Right atrium auricular region (tissue), 2 donors: ENCODE measurements around the gene CSF2RB. TPM values are rescaled to one million over a fixed set of nuclear protein-coding genes. Genes with fewer than 3 reads are reported as not detected.

Experiments
- DNase-seq: peaks from one replicate; pipeline ENCODE4 v3.0.0-alpha.2; 2019; ENCODE audit warnings: low spot score
- H3K27ac ChIP-seq, 2 donors: fragments of 200-600 bp; sonication (generic); 1 replicate in 1 of 2; 2 replicates in 1 of 2; pipeline ENCODE4 v1.5.1; 2016 to 2019
- H3K27me3 ChIP-seq, 2 donors: fragments of 200-600 bp; sonication (generic); one replicate each; pipeline versions ENCODE4 v1.5.1 to v1.6.0; 2017 to 2019
- H3K36me3 ChIP-seq: fragments of 200-600 bp; sonication (generic); one replicate; pipeline ENCODE4 v1.5.1; 2016
- H3K4me1 ChIP-seq, 2 donors: fragments of 200-600 bp; sonication (generic); one replicate each; pipeline versions ENCODE4 v1.5.1 to v1.6.0; 2017 to 2019
- H3K4me3 ChIP-seq, 2 donors: fragments of 200-600 bp; sonication (generic); 1 replicate in 1 of 2; 2 replicates in 1 of 2; pipeline ENCODE4 v1.5.1; 2017 to 2019; ENCODE audit warnings: mild to moderate bottlenecking in 1 of 2, moderate library complexity in 1 of 2
- H3K9me3 ChIP-seq, 2 donors: fragments of 200-600 bp; sonication (generic); one replicate each; pipeline ENCODE4 v1.5.1; 2019
- CTCF ChIP-seq, 2 donors: fragments of 200-600 bp; sonication (generic); IDR thresholded peaks; one replicate each; pipeline ENCODE4 v1.5.1; 2019; ENCODE audit warnings: antibody characterized with exemption in 2 of 2
- total RNA-seq, 2 donors: library from RNA; depleted of rRNA; stranded (reverse); fragments of >200 nt; gene quantifications; one replicate each; pipeline ENCODE4 v1.1.0, GENCODE V29; 2016

Gene CSF2RB
- total RNA-seq, 2 donors from 2014 or later: 1.8 to 4.2 TPM

GRCh38 chr22:36873614-36874308, 39.7 kb upstream of the CSF2RB start:
- peak overlapping the region in 1 of 2 donors; percentile 4 for H3K27ac ChIP-seq

GRCh38 chr22:36874309-36874696, 39.1 kb upstream of the CSF2RB start:
- Histone ChIP-seq H3K9me3 (no peaks in the 10 kb centered on the region), H3K27me3 (no peaks in the 10 kb centered on the region), H3K27ac (peak overlapping the region in 1 of 2 donors; percentile 4), H3K4me1 (peaks cover 0 to 10% of the 10 kb centered on the region in 2 donors), H3K36me3 (no peaks in the 10 kb centered on the region), H3K4me3 (no peak overlapping the region)
- TF ChIP-seq CTCF (IDR thresholded peaks at IDR 0.05): no peak
- no peak for DNase-seq

More at GRCh38 chr22:36873614-36874308, 39.7 kb upstream of the CSF2RB start:
- Histone ChIP-seq H3K4me1 (peaks cover 0 to 10% of the 10 kb centered on the region in 2 donors), H3K4me3 (no peak overlapping the region), H3K27me3 (no peaks in the 10 kb centered on the region), H3K36me3 (no peaks in the 10 kb centered on the region), H3K9me3 (no peaks in the 10 kb centered on the region)
- TF ChIP-seq CTCF (IDR thresholded peaks at IDR 0.05): peak in 1 of 2 donors; percentile 66
- no peak for DNase-seq

GRCh38 chr22:36874736-36875135, 38.7 kb upstream of the CSF2RB start:
- no peak for TF ChIP-seq CTCF (IDR thresholded peaks at IDR 0.05)
- Histone ChIP-seq H3K9me3 (no peaks in the 10 kb centered on the region), H3K4me1 (peaks cover 0 to 10% of the 10 kb centered on the region in 2 donors), H3K27me3 (no peaks in the 10 kb centered on the region), H3K36me3 (no peaks in the 10 kb centered on the region), H3K27ac (no peak overlapping the region), H3K4me3 (no peak overlapping the region)
- no peak for DNase-seq

- no peaks in the 10 kb centered on the region for H3K36me3 ChIP-seq
- H3K4me1 ChIP-seq: peaks cover 0 to 10% of the 10 kb centered on the region in 2 donors
- TF ChIP-seq CTCF (IDR thresholded peaks at IDR 0.05): no peak
- no peak for DNase-seq
- H3K9me3 ChIP-seq: peaks cover 0 to 4% of the 10 kb centered on the region in 2 donors
- H3K4me3 ChIP-seq: no peak overlapping the region
- no peaks in the 10 kb centered on the region for H3K27me3 ChIP-seq
- H3K27ac ChIP-seq: no peak overlapping the region
Measured at GRCh38 chr22:36875741-36876140, 37.7 kb upstream of the CSF2RB start.

GRCh38 chr22:36879775-36880174, 33.7 kb upstream of the CSF2RB start:
- Histone ChIP-seq H3K4me3 (no peak overlapping the region), H3K27me3 (no peaks in the 10 kb centered on the region)
- no peak for TF ChIP-seq CTCF (IDR thresholded peaks at IDR 0.05)

More at GRCh38 chr22:36879775-36880174, 33.7 kb upstream of the CSF2RB start:
- H3K4me1 ChIP-seq: no peaks in the 10 kb centered on the region
- H3K9me3 ChIP-seq: peaks cover 6 to 27% of the 10 kb centered on the region in 2 donors
- no peak overlapping the region for H3K27ac ChIP-seq
- DNase-seq: no peak
- no peaks in the 10 kb centered on the region for H3K36me3 ChIP-seq
